ENCODE results near the gene PPP2R3A. TPM values are rescaled to one million over a fixed set of nuclear protein-coding genes. Genes with fewer than 3 reads are reported as not detected.
A peak's percentile ranks its signal among the peaks of the same experiment; 100 is the strongest.

PPP2R3A gene
- total RNA-seq, 1 donor from 2014 or later = 19.3 TPM

- Mint-ChIP-seq H3K4me3 (ENCODE audit: unreplicated experiment) (no peak overlapping the region), H3K4me1 (ENCODE audit: unreplicated experiment) (peaks cover 21% of the 10 kb centered on the region), H3K27me3 (ENCODE audit: unreplicated experiment) (peaks cover 2% of the 10 kb centered on the region), H3K27ac (ENCODE audit: unreplicated experiment) (no peak overlapping the region), H3K36me3 (ENCODE audit: low read depth, unreplicated experiment) (no peaks in the 10 kb centered on the region), H3K9me3 (ENCODE audit: unreplicated experiment) (no peaks in the 10 kb centered on the region)
- TF ChIP-seq CTCF (IDR thresholded peaks at IDR 0.05; ENCODE audit: unreplicated experiment) = no peak
- DNase-seq (ENCODE audit: low spot score) = no peak
Measured at GRCh38 chr3:135990903-135991302, 25.4 kb downstream of the PPP2R3A start.

- no peak overlapping the region for H3K4me3 Mint-ChIP-seq (ENCODE audit: unreplicated experiment)
- H3K36me3 Mint-ChIP-seq (ENCODE audit: low read depth, unreplicated experiment) = no peaks in the 10 kb centered on the region
- no peaks in the 10 kb centered on the region for H3K9me3 Mint-ChIP-seq (ENCODE audit: unreplicated experiment)
- peaks cover 21% of the 10 kb centered on the region for H3K4me1 Mint-ChIP-seq (ENCODE audit: unreplicated experiment)
- no peak overlapping the region for H3K27ac Mint-ChIP-seq (ENCODE audit: unreplicated experiment)
- DNase-seq (ENCODE audit: low spot score) = no peak
- H3K27me3 Mint-ChIP-seq (ENCODE audit: unreplicated experiment) = peaks cover 2% of the 10 kb centered on the region
- no peak for TF ChIP-seq CTCF (IDR thresholded peaks at IDR 0.05; ENCODE audit: unreplicated experiment)
Measured at GRCh38 chr3:135991621-135992020, 26.1 kb downstream of the PPP2R3A start.

GRCh38 chr3:135992072-135992471, 26.5 kb downstream of the PPP2R3A start:
- no peak overlapping the region for H3K27ac Mint-ChIP-seq (ENCODE audit: unreplicated experiment)
- H3K4me3 Mint-ChIP-seq (ENCODE audit: unreplicated experiment) = no peak overlapping the region
- no peak for DNase-seq (ENCODE audit: low spot score)
- H3K27me3 Mint-ChIP-seq (ENCODE audit: unreplicated experiment) = peaks cover 2% of the 10 kb centered on the region
- TF ChIP-seq CTCF (IDR thresholded peaks at IDR 0.05; ENCODE audit: unreplicated experiment) = no peak
- H3K9me3 Mint-ChIP-seq (ENCODE audit: unreplicated experiment) = no peaks in the 10 kb centered on the region
- peaks cover 21% of the 10 kb centered on the region for H3K4me1 Mint-ChIP-seq (ENCODE audit: unreplicated experiment)
- no peaks in the 10 kb centered on the region for H3K36me3 Mint-ChIP-seq (ENCODE audit: low read depth, unreplicated experiment)

GRCh38 chr3:135994708-135995337, 29.3 kb downstream of the PPP2R3A start:
- Mint-ChIP-seq H3K36me3 (ENCODE audit: low read depth, unreplicated experiment) (no peaks in the 10 kb centered on the region), H3K27me3 (ENCODE audit: unreplicated experiment) (peaks cover 2% of the 10 kb centered on the region), H3K4me1 (ENCODE audit: unreplicated experiment) (peaks cover 21% of the 10 kb centered on the region), H3K4me3 (ENCODE audit: unreplicated experiment) (no peak overlapping the region), H3K9me3 (ENCODE audit: unreplicated experiment) (no peaks in the 10 kb centered on the region), H3K27ac (ENCODE audit: unreplicated experiment) (peak overlapping the region; percentile 11)
- no peak for DNase-seq (ENCODE audit: low spot score)
- no peak for TF ChIP-seq CTCF (IDR thresholded peaks at IDR 0.05; ENCODE audit: unreplicated experiment)

- DNase-seq (ENCODE audit: low spot score) = no peak
- Mint-ChIP-seq H3K27ac (ENCODE audit: unreplicated experiment) (no peak overlapping the region), H3K36me3 (ENCODE audit: low read depth, unreplicated experiment) (no peaks in the 10 kb centered on the region), H3K4me3 (ENCODE audit: unreplicated experiment) (no peak overlapping the region), H3K9me3 (ENCODE audit: unreplicated experiment) (no peaks in the 10 kb centered on the region), H3K4me1 (ENCODE audit: unreplicated experiment) (peaks cover 17% of the 10 kb centered on the region), H3K27me3 (ENCODE audit: unreplicated experiment) (peaks cover 2% of the 10 kb centered on the region)
- TF ChIP-seq CTCF (IDR thresholded peaks at IDR 0.05; ENCODE audit: unreplicated experiment) = no peak
Measured at GRCh38 chr3:135995766-135996165, 30.2 kb downstream of the PPP2R3A start.
